Stimulated activated CD8-positive, alpha-beta memory T cell treated with anti-CD3 and anti-CD28 coated beads, Interleukin-15, amount 100 ng/mL, for 4 hours (primary cell): ENCODE measurements around the gene PLCB1.
"Not testable (repeated sequence)": the region's sequence is repeated elsewhere in the genome, so short reads cannot be mapped to it uniquely, and the experiment has no call there.

Experiments used
- DNase-seq, 2 donors: peaks; one replicate each; pipeline ENCODE4 v3.0.0-alpha.2; 2020; ENCODE audit warnings: low read depth in 2 of 2

PLCB1 gene

GRCh38 chr20:8443464-8444072 lies 311.5 kb downstream of the PLCB1 start:
- no peak for DNase-seq

DNA sequence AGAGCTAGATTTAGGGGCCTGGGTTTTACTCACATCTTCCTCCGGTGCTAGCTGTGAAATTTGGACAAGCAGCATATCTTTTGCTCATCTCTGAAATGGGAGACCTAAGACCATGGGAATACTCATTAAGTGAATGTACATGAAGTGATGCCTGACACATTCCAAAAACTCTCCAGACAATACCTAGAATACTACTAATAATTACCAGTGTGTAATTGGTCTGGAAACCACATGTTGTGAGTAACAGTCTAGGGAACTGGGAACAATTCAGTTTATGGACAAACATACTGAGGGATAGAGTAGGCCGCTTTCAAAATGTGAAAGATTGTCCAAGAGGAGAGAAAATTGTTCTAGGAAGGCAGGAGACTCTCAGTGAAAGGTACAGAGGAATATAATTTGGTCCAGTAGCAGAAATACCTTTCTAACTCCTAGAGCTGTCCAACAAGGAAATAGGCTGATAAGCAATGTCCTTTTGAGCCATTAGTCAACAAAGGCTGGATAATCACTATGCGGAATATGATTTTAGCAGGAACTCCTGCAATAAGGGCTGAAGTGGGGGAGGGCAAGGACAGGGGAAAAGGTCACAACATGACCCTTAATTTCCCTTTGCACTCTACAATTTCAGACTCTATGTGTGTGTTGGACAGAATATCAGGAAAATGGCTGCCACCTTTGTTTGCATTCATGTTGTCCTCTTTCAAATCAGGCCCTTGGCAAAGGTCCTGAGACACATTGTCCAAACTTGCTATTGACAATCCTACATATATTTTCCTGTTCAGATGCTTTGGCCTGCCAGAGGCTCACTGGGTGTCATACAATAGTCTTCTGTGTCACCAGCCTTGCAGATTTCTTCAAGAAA lies 315.4 kb downstream of the PLCB1 start:
- DNase-seq, result no peak

DNA sequence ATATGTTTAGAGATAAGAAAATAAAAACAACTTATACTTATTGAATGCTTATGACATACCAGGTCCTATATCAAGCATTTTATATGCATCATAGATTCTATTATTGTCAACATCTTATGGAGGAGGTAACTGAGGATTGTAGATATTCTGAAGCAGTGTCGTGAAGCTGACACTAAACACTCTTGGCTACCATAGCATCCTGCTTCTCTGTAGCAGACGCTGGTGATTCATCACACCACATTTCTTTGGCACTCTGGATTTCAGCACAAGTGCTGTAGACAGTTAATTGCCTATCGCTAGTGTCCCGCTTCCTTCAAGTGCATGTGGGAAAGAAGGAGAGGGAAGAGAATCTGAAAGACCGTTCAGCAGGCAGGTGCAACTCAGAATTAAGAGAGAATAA lies 317.1 kb downstream of the PLCB1 start:
- DNase-seq, result no peak

DNA sequence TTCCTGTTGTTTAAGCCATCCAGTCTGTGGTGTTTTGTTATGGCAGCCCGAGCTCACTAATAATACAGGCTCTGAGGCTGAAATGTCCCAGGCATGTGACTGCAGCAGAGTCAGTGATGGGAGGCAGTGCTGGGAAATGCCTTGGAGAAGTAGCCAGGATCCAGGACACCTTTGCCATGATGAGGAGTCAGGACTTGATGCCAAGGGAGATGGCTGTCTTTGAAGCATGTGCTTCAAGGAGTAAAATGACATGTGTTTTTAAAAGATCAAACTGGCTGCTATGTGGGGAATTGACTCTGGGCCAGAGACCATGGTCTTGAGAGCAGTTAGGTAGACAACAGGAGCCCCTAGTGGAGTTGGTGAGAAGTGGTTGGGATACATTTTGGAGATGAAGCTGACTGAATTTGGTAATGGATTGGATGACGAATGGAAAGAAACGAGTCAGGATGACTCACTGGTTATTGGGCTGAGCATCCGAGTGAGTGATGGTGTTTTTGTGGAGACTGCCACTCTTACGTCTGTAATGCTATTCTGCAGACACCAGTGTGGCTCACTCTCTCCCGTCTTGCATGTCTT lies 322.2 kb downstream of the PLCB1 start:
- DNase-seq, result no peak

DNA sequence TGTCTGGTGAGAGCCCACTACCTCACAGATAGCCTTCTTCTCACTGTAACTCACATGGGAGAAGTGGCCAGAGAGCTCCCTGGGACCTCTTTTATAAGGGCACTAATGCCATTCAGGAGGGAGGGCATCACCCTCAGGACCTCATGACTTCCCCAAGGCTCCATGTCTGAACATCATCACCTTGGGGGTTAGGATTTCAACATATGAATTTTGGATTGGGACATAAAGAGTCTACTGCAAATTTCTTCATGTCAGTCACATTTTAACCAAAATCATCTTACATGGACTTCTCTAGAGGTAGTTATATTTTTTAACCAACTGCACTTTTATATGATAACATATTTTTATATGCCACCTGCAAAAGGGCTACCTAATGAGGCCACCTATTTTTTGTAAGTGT lies 324.7 kb downstream of the PLCB1 start:
- no peak for DNase-seq

DNA sequence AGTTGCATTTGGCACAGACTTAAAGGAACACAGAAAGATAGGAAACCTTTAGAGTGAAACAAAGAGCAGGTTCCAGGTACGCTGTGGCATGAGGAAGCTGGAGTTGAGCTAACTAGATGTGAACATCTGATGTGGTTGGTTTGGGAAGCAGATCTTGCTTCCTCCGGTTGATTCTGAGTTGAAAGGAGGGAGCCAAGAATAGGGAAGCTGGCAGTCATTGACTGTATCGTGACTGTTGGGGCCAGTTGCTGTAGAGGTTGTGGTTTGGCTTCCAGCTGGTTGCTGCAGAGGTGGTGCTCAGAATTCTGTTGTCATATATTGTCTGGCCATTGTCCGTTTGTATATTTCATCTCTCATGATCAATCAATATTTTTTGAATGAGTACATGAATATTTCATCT lies 325.9 kb downstream of the PLCB1 start:
- no peak for DNase-seq

- no peak for DNase-seq
Measured at GRCh38 chr20:8461186-8461585, 329.1 kb downstream of the PLCB1 start.

GRCh38 chr20:8464368-8464767 lies 332.3 kb downstream of the PLCB1 start:
- no peak for DNase-seq

DNA sequence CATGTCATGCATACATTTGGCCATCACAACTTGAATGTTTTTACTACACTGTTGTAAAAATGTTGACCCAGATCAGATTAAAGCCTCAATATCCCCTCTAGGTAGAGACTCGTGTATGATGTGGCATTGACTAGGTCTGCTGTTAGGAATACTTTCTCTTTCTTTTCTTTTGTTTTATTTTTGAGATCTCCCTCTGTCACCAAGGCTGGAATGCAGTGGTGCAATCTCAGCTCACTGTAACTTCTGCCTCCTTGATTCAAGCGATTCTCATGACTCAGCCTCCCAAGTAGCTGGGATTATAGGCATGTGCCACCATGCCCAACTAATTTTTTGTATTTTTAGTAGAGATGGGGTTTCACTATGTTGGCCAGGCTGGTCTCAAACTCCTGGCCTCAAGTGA lies 334.7 kb downstream of the PLCB1 start:
- not testable (repeated sequence) for DNase-seq

DNA sequence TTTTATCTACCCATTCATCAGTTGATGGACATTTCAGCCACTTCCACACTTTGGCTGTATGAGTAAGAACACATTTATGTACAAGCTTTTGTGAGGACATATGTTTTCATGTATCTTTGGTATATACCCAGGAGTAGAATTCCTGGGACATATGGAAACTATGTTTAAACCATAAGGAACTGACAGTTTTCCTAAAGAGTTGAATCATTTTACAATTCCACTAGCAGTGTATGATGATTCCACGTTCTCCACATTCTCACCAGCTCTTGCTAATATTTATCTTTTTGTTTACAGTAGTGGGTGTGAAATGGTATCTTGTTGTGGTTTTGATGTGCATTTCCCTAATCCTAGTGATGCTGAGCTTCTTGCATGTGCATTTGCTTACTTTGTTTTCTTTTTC lies 338.1 kb downstream of the PLCB1 start:
- no peak for DNase-seq

- DNase-seq, result no peak
Measured at GRCh38 chr20:8471465-8471864, 339.4 kb downstream of the PLCB1 start.

DNA sequence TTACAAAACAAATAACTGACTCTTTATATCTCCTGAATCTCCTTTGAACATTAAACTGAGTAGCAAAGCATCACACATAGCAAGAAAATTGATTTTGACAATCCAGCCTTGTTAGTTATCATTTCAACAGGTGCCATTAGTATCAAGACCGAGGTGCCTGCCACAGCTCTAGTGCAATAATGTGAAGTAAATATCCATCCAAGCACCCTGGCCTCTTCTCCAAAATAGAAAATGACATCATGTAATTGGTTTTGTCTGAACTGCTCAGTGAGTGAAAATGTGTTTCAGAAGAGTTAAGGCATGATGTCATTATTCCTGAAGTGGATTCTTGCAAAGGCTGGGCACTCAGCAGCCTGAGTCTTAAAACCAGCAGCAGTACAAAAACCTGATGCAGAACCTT lies 341.4 kb downstream of the PLCB1 start:
- no peak for DNase-seq

- no peak for DNase-seq
Measured at GRCh38 chr20:8474027-8474668, 342.1 kb downstream of the PLCB1 start.

DNA sequence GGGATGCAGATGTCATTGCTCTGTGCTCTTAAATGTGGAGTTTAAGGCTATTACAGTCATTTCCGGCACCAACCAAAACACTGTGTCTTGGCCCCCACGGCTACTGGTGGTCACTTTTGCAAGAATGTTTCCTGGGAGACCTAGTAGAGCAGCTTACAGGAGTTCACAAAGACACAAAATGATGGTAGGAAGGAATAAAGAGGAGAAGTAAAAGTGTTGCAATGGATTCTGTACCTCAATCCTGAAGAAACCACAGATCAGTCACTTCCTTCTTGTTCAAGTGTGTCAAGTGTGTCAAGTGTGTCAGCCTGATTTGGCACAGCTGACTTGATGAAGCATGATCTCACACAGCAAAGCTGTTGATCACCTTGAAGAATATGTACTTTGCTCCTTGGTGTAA lies 344.0 kb downstream of the PLCB1 start:
- no peak for DNase-seq

- DNase-seq, result no peak
Measured at GRCh38 chr20:8480597-8480996, 348.5 kb downstream of the PLCB1 start.

GRCh38 chr20:8487696-8488095 lies 355.6 kb downstream of the PLCB1 start:
- no peak for DNase-seq

DNA sequence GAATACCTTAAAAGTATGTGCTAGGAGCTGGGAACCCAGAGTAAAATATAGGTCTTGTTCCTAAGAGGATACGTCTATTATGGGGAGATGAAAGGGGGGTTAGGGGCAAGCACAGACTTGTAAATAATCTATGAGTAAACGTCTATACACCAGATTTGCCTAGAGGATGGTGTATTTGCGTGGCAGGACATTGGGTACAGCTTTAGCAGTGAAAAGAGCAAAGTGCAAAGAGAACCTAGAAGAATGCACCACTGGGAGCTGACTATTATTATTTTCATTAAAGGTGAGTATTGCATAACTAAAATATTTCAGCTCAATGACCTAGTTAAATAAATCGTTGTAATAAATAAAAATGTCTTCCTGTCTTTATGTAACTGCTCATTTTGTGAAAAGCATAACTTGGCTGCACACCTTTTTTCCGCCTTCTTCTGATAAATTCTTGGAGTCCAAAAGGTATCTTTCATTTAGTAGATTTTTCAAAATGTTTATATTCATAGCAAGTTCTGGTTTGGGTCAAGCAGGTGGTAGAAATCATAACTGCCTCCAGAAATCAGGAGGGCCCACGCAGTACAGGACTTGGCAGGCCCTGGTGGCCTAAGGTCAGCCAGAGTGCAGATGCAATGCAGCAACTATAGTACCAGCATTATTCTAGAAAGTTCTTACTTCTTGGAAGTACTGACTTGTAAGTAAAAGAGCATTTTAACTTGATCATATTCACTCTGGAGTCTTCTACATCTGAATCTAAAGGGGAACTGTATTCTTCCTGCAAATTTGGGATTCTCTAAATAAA lies 357.2 kb downstream of the PLCB1 start:
- DNase-seq, result no peak

DNA sequence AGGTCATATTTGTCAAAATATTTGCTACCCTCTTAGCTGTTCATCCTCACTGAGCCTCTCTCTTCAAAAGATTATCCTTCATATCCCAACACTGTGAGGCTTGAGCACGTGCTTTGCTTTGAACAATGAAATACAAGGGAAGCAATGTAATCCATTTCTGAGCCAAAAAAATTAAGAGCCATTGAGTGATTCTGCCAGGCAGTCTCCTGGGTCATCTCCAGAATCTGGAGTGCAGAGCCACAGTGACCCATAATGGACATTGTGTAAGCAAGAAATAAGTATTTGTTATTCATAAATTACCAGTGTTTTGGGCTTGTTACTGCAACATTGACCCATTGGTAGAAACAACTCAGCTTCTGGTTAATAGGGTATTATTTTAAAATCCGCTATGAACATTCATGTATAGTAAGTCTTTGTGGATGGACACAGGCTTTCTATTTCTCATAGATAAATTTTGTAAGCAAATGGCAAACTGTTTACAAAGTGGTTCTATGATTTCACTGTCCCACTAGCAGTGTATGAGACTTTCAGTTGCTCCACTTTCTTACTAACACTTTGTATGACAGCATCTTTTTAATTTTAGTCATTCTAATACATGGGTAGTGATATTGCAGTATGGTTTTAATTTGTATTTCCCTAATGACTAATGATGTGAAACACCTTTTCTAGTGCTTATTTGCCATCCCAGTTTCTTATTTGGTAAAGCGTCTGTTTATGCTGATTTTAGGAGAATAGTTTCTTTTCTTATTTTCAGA lies 358.2 kb downstream of the PLCB1 start:
- DNase-seq, result no peak

DNA sequence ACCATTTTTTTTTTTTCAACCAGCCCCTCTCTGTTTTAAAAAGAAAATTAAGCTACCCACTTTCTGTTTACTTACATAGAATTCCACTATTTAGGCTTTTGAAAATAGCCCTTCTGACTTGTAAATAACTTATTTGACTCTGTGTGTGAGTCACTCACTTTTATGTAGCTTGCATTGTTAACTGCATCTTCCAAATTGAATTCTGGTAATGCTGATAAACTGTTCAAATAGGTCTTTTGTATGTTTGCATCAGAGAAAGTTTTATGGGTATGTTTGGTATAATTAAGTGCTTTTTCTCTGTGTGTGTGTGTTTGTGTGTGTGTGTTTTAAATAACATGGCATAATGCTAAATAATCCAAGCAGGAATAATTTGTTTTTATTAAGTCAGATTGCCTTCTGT lies 360.1 kb downstream of the PLCB1 start:
- DNase-seq, result no peak

DNA sequence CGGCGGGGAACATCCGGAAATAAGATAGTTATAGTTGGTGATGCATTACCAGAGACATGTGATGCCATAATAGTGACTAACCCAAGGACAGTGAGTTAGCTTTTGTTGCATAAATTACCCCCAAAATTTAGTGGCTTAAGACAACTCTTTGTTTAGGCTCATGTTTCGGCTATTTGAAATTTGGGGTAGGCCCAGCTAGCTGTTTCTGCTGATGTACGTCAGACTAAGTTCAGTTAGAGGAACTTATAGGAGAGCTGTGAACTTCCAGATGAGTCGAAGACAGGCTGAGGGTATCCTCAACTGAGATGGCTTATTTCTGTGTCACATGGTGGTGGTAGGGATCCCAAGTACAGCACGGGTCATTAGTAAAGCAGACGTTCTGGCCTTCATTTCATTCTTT lies 366.5 kb downstream of the PLCB1 start:
- no peak for DNase-seq

DNA sequence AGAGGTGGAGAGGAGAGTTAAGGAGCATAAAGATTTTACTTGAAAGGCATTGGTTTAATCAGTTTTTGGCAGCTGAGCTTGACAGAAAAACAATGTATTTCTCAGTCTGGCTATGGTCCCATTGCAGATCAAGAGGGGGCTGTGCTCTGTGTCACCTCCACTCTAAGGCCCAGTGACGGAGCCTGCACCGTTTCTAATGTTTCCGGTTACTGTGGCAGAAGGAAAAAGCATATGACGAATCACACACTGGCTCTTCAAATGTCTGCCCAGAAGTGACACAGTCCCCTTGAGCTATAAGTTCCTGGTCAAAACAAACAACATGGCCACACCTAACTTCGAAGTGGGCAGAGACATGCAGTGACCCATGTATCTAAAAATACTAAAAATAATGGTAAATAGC lies 372.0 kb downstream of the PLCB1 start:
- no peak for DNase-seq
